GM23338 (cell line): ENCODE data around the gene TREM1. TPM values are rescaled to one million over a fixed set of nuclear protein-coding genes. Genes with fewer than 3 reads are reported as not detected.

ENCODE experiments used
- ATAC-seq: fragments of 200-7000 bp; cut with Tn5 transposase; 3 replicates; pipeline ENCODE4 v1.9.1; 2020
- DNase-seq: peaks from one replicate; pipeline ENCODE4 v3.0.0-alpha.2; 2015; ENCODE audit warnings: low spot score
- H2AFZ ChIP-seq: fragments of 200-600 bp; sonication (generic); 2 replicates; pipeline ENCODE4 v1.8.0; 2016; ENCODE audit warnings: antibody characterized with exemption, mild to moderate bottlenecking, moderate library complexity
- H3F3A ChIP-seq: fragments of 200-600 bp; sonication (generic); replicated peaks from 2 replicates; pipeline ENCODE4 v1.8.0; 2017; ENCODE audit warnings: antibody characterized with exemption, mixed run types, low read depth
- H3K27ac ChIP-seq: fragments of 200-600 bp; sonication (generic); 2 replicates; pipeline ENCODE4 v1.6.1; 2016; ENCODE audit warnings: low read depth
- H3K27me3 ChIP-seq: fragments of 200-600 bp; sonication (generic); 2 replicates; pipeline ENCODE4 v1.8.0; 2016; ENCODE audit warnings: mild to moderate bottlenecking, mixed run types, moderate library complexity; ENCODE audit not compliant: insufficient read depth
- H3K36me3 ChIP-seq: fragments of 200-600 bp; sonication (generic); 2 replicates; pipeline ENCODE4 v1.8.0; 2016; ENCODE audit warnings: mild to moderate bottlenecking; ENCODE audit not compliant: insufficient read depth
- H3K4me1 ChIP-seq: fragments of 200-600 bp; sonication (generic); 2 replicates; pipeline ENCODE4 v1.8.0; 2016; ENCODE audit warnings: mild to moderate bottlenecking, moderate library complexity; ENCODE audit not compliant: insufficient read depth
- H3K4me2 ChIP-seq: fragments of 200-600 bp; sonication (generic); 2 replicates; pipeline ENCODE4 v1.7.1; 2017; ENCODE audit warnings: mixed run types
- H3K4me3 ChIP-seq: fragments of 200-600 bp; sonication (generic); 2 replicates; pipeline ENCODE4 v1.6.1; 2016; ENCODE audit warnings: mixed run types
- H3K79me2 ChIP-seq: fragments of 200-600 bp; sonication (generic); replicated peaks from 2 replicates; pipeline ENCODE4 v1.8.0; 2017; ENCODE audit warnings: mild to moderate bottlenecking; ENCODE audit not compliant: insufficient read depth
- H3K9me2 ChIP-seq: fragments of 200-600 bp; sonication (generic); 2 replicates; pipeline ENCODE4 v1.8.0; 2017; ENCODE audit not compliant: insufficient read depth
- H4K20me1 ChIP-seq: fragments of 200-600 bp; sonication (generic); replicated peaks from 2 replicates; pipeline ENCODE4 v1.8.0; 2017; ENCODE audit warnings: mild to moderate bottlenecking; ENCODE audit not compliant: insufficient read depth
- H3K27ac Mint-ChIP-seq: 2 replicates; pipeline ENCODE4 v1.8.0; 2020; ENCODE audit warnings: inconsistent platforms, mild to moderate bottlenecking, moderate library complexity, mixed read lengths
- H3K27me3 Mint-ChIP-seq: 3 replicates; pipeline ENCODE4 v1.8.0; 2022; ENCODE audit warnings: low read depth, mild to moderate bottlenecking, moderate library complexity, mixed read lengths, inconsistent platforms; ENCODE audit not compliant: insufficient read depth, poor library complexity
- H3K36me3 Mint-ChIP-seq: 3 replicates; pipeline ENCODE4 v1.8.0; 2021; ENCODE audit warnings: low read depth, mild to moderate bottlenecking, inconsistent platforms, moderate library complexity, mixed read lengths
- H3K4me1 Mint-ChIP-seq: 3 replicates; pipeline ENCODE4 v1.8.0; 2020; ENCODE audit warnings: mild to moderate bottlenecking, inconsistent platforms, mixed read lengths
- H3K4me3 Mint-ChIP-seq: 3 replicates; pipeline ENCODE4 v1.8.0; 2021; ENCODE audit warnings: moderate library complexity, mild to moderate bottlenecking, inconsistent platforms, mixed read lengths
- H3K9me3 Mint-ChIP-seq: 3 replicates; pipeline ENCODE4 v1.8.0; 2020; ENCODE audit warnings: moderate library complexity, mild to moderate bottlenecking, inconsistent platforms, mixed read lengths
- CREB1 ChIP-seq: fragments of 250-450 bp; sonication (Bioruptor Pico); IDR thresholded peaks from 2 replicates; pipeline ENCODE4 v1.5.0; 2020; ENCODE audit warnings: low read depth, mild to moderate bottlenecking, moderate library complexity
- ETS1 ChIP-seq: IDR thresholded peaks from 2 replicates; pipeline ENCODE4 v1.6.1; 2016; ENCODE audit warnings: antibody characterized with exemption
- EZH2 ChIP-seq: fragments of 200-600 bp; sonication (generic); IDR thresholded peaks from one replicate; pipeline ENCODE4 v1.8.0; 2017; ENCODE audit warnings: antibody characterized with exemption, mild to moderate bottlenecking, low read depth; ENCODE audit not compliant: unreplicated experiment
- EZH2phosphoT487 ChIP-seq: fragments of 200-600 bp; sonication (generic); IDR thresholded peaks from one replicate; pipeline ENCODE4 v1.8.1; 2018; ENCODE audit warnings: antibody characterized with exemption; ENCODE audit not compliant: unreplicated experiment
- JUNB ChIP-seq: IDR thresholded peaks from one replicate; pipeline ENCODE4 v1.6.1; 2016; ENCODE audit warnings: antibody characterized with exemption; ENCODE audit not compliant: unreplicated experiment
- NANOG ChIP-seq: IDR thresholded peaks from 2 replicates; pipeline ENCODE4 v1.6.1; 2016; ENCODE audit warnings: antibody characterized with exemption, borderline replicate concordance
- POLR2AphosphoS5 ChIP-seq: IDR thresholded peaks from 2 replicates; pipeline ENCODE4 v1.6.1; 2016; ENCODE audit warnings: antibody characterized with exemption, low read depth
- REST ChIP-seq: IDR thresholded peaks from one replicate; pipeline ENCODE4 v1.6.1; 2018; ENCODE audit warnings: antibody characterized with exemption; ENCODE audit not compliant: unreplicated experiment
- STAT1 ChIP-seq: IDR thresholded peaks from one replicate; pipeline ENCODE4 v1.6.1; 2016; ENCODE audit warnings: antibody characterized with exemption; ENCODE audit not compliant: unreplicated experiment
- ZNF114 ChIP-seq: fragments of 250-450 bp; sonication (Bioruptor Pico); IDR thresholded peaks from 2 replicates; pipeline ENCODE4 v1.5.0; 2020; ENCODE audit warnings: mild to moderate bottlenecking, moderate library complexity
- ZNF331 ChIP-seq: fragments of 250-450 bp; sonication (Bioruptor Pico); IDR thresholded peaks from 2 replicates; pipeline ENCODE4 v1.5.0; 2020; ENCODE audit warnings: low read depth, mild to moderate bottlenecking, moderate library complexity
- ZNF462 ChIP-seq: fragments of 250-450 bp; sonication (Bioruptor Pico); IDR thresholded peaks from 2 replicates; pipeline ENCODE4 v1.5.0; 2020; ENCODE audit warnings: mild to moderate bottlenecking, moderate library complexity
- polyA plus RNA-seq: library from polyadenylated mRNA; unstranded; fragments of >200 nt; fragmentation: Nextera tagmentation; extraction: Ambion mirVana; gene quantifications from 2 replicates; pipeline ENCODE4 v1.2.1, GENCODE V29; 2016
- total RNA-seq: library from RNA; depleted of rRNA; stranded (reverse); fragments of >200 nt; shearing (Covaris generic); gene quantifications from 2 replicates; pipeline ENCODE4 v1.2.3, GENCODE V29; 2014
- TF ChIP-seq, protein P1 (sequence below), 2 experiments: fragments of 200-600 bp in 1 of 2; sonication (generic) in 1 of 2; conservative IDR thresholded peaks; 2 replicates each; pipeline versions ENCODE4 v1.5.1 to v1.6.1; 2016 to 2017; ENCODE audit warnings: antibody characterized with exemption in 2 of 2, low read depth in 2 of 2, mild to moderate bottlenecking in 2 of 2, moderate library complexity in 1 of 2

The TREM1 gene
- total and polyA plus RNA-seq, 2 experiments from 2014 or later, result not detected

DNA sequence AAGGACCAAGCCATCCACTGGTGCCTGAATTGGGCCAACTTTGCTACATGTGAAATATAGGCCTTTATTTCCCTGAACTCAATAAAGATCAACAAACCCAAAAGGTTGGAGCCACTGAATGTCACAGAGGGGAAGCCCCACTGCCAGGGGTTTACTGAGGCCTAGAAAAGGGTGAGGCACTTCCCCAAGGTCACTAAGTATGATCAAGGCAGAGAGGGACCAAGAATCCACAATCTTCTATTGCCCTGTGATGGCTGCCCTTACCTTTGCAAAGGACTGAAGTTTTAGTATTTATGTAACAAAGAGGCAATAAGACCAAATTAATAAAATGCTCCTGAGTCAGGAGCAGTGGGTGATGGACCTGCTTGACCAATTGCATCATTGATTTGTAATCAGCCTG lies 18.0 kb downstream of the TREM1 start:
- H2AFZ ChIP-seq, result no peak overlapping the region
- Mint-ChIP-seq H3K9me3 (peaks cover 3% of the 10 kb centered on the region; the same call in 1 of the 3 replicates), H3K27ac (no peak overlapping the region), H3K27me3 (peaks cover 3% of the 10 kb centered on the region), H3K4me3 (no peak overlapping the region), H3K4me1 (no peaks in the 10 kb centered on the region), H3K36me3 (peaks cover 3% of the 10 kb centered on the region; the same call in 1 of the 3 replicates)
- H3K4me1 ChIP-seq, result no peaks in the 10 kb centered on the region
- no peak overlapping the region for H3K4me2 ChIP-seq
- DNase-seq (no peak), ATAC-seq (no peak)
- no peaks in the 10 kb centered on the region for H3K79me2 ChIP-seq
- no peak overlapping the region for H3K4me3 ChIP-seq
- H3K36me3 ChIP-seq, result no peaks in the 10 kb centered on the region
- no peaks in the 10 kb centered on the region for H4K20me1 ChIP-seq
- no peaks in the 10 kb centered on the region for H3F3A ChIP-seq
- H3K27me3 ChIP-seq, result no peaks in the 10 kb centered on the region
- H3K9me2 ChIP-seq, result peaks cover 6% of the 10 kb centered on the region; the same call in 1 of the 2 replicates
- TF ChIP-seq ETS1 (no peak), JUNB (no peak), EZH2 (no peak), REST (no peak), POLR2AphosphoS5 (no peak), ZNF331 (CRISPR knock-in tag) (no peak), STAT1 (no peak), EZH2phosphoT487 (no peak), NANOG (no peak), CREB1 (CRISPR knock-in tag) (no peak), ZNF462 (CRISPR knock-in tag) (no peak), ZNF114 (CRISPR knock-in tag) (no peak)
- TF ChIP-seq, protein P1, sequence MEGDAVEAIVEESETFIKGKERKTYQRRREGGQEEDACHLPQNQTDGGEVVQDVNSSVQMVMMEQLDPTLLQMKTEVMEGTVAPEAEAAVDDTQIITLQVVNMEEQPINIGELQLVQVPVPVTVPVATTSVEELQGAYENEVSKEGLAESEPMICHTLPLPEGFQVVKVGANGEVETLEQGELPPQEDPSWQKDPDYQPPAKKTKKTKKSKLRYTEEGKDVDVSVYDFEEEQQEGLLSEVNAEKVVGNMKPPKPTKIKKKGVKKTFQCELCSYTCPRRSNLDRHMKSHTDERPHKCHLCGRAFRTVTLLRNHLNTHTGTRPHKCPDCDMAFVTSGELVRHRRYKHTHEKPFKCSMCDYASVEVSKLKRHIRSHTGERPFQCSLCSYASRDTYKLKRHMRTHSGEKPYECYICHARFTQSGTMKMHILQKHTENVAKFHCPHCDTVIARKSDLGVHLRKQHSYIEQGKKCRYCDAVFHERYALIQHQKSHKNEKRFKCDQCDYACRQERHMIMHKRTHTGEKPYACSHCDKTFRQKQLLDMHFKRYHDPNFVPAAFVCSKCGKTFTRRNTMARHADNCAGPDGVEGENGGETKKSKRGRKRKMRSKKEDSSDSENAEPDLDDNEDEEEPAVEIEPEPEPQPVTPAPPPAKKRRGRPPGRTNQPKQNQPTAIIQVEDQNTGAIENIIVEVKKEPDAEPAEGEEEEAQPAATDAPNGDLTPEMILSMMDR (conservative IDR thresholded peaks at IDR 0.05; ENCODE audit: low read depth in 2 of 2), result no peak
- H3K27ac ChIP-seq, result no peak overlapping the region
